ENCODE data around the gene DLEC1. TPM values are rescaled to one million over a fixed set of nuclear protein-coding genes. Genes with fewer than 3 reads are reported as not detected.
A peak's percentile ranks its signal among the peaks of the same experiment; 100 is the strongest.

The DLEC1 gene
- total and polyA plus RNA-seq, 9 of the 15 experiments (the other 6 are each of a cell fraction or from before 2014, with no cell fraction given), result 0.07 to 0.08 TPM; not detected in 7

- no peak for TF ChIP-seq DLX4 (CRISPR knock-in tag; IDR thresholded peaks at IDR 0.05)
- TF ChIP-seq MCM2 (IDR thresholded peaks at IDR 0.05; ENCODE audit: low read depth), result no peak
- TF ChIP-seq ZBTB49 (CRISPR knock-in tag; IDR thresholded peaks at IDR 0.05; ENCODE audit: borderline replicate concordance), result no peak
- TF ChIP-seq TCF3 (CRISPR knock-in tag; IDR thresholded peaks at IDR 0.05), result no peak; the same call in 1 of the 2 replicates
- 0 out of 4 replicates have a peak, but pooled peaks of 1 of the 2 experiments have one; percentile 28 for TF ChIP-seq ZNF639 (CRISPR knock-in tag; conservative IDR thresholded peaks at IDR 0.05 in 1 of 2, IDR thresholded peaks at IDR 0.05 in 1 of 2)
- TF ChIP-seq GTF2B (IDR thresholded peaks at IDR 0.05; ENCODE audit: extremely low read depth, insufficient read length), result no peak
- TF ChIP-seq ZNF311 (CRISPR knock-in tag; IDR thresholded peaks at IDR 0.05), result 0 out of 2 replicates have a peak, but pooled peaks have one; percentile 8
- 0 out of 2 replicates have a peak, but pooled peaks have one; percentile 33 for TF ChIP-seq ATF4 (CRISPR knock-in tag; IDR thresholded peaks at IDR 0.05)
- 0 out of 2 replicates have a peak, but pooled peaks have one; percentile 33 for TF ChIP-seq KAT7 (CRISPR knock-in tag; IDR thresholded peaks at IDR 0.05; ENCODE audit: borderline replicate concordance)
- no peak for TF ChIP-seq ZNF644 (tag; IDR thresholded peaks at IDR 0.05; ENCODE audit: low read depth)
- TF ChIP-seq ZNF347 (CRISPR knock-in tag; IDR thresholded peaks at IDR 0.05; ENCODE audit: low read depth), result no peak
- no peak for TF ChIP-seq EP300 (IDR thresholded peaks at IDR 0.05; ENCODE audit: low read length)
- TF ChIP-seq CREB1 (IDR thresholded peaks at IDR 0.05), result 0 out of 2 replicates have a peak, but pooled peaks have one; percentile 3
- peak; percentile 67 for TF ChIP-seq CREB1 (CRISPR knock-in tag; IDR thresholded peaks at IDR 0.05)
These were observed 99.6 kb downstream of the DLEC1 start, which contains the start of gene MYD88 (continued) for GRCh38 chr3:38138349-38139190.
